Gastrocnemius medialis (tissue), 4 donors: ENCODE results near the gene TGFB3. TPM values are rescaled to one million over a fixed set of nuclear protein-coding genes. Genes with fewer than 3 reads are reported as not detected.
A peak's percentile ranks its signal among the peaks of the same experiment; 100 is the strongest.

Source experiments
- ATAC-seq, 2 donors: fragments of 150-250 bp; one replicate each; pipeline ENCODE4 v1.9.1; 2016
- DNase-seq, 2 donors: peaks; one replicate each; pipeline ENCODE4 v3.0.0-alpha.2; 2019
- H3K27ac ChIP-seq, 4 donors: fragments of 200-600 bp; sonication (generic); 1 replicate in 1 of 4; 2 replicates in 3 of 4; pipeline ENCODE4 v1.5.1; 2016 to 2018; ENCODE audit warnings: mild to moderate bottlenecking in 2 of 4, moderate library complexity in 1 of 4
- H3K27me3 ChIP-seq, 3 donors: fragments of 200-600 bp; sonication (generic) in 2 of 3; 1 replicate in 1 of 3; 2 replicates in 2 of 3; pipeline versions ENCODE4 v1.5.1 to v1.6.0; 2016 to 2019; ENCODE audit warnings: mild to moderate bottlenecking in 1 of 3, moderate library complexity in 1 of 3
- H3K36me3 ChIP-seq, 2 donors: fragments of 200-600 bp; sonication (generic) in 1 of 2; one replicate each; pipeline ENCODE4 v1.5.1; 2017 to 2018
- H3K4me1 ChIP-seq, 2 donors: fragments of 200-600 bp; sonication (generic) in 1 of 2; one replicate each; pipeline ENCODE4 v1.5.1; 2016 to 2017; ENCODE audit warnings: mild to moderate bottlenecking in 2 of 2
- H3K4me3 ChIP-seq, 4 donors: fragments of 200-600 bp; sonication (generic) in 3 of 4; 1 replicate in 1 of 4; 2 replicates in 3 of 4; pipeline ENCODE4 v1.5.1; 2016 to 2019; ENCODE audit warnings: mild to moderate bottlenecking in 2 of 4
- H3K9me3 ChIP-seq, 3 donors: fragments of 200-600 bp; sonication (generic) in 2 of 3; 1 replicate in 1 of 3; 2 replicates in 2 of 3; pipeline ENCODE4 v1.5.1; 2016 to 2019
- CTCF ChIP-seq, 5 experiments: fragments of 450-650 bp in 3 of 5; fragments of 200-600 bp in 2 of 5; sonication (generic) in 2 of 5; IDR thresholded peaks in 4 of 5; conservative IDR thresholded peaks in 1 of 5; 1 replicate in 4 of 5; 2 replicates in 1 of 5; pipeline ENCODE4 v1.5.1; 2016 to 2019; ENCODE audit warnings: antibody characterized with exemption in 5 of 5, mild to moderate bottlenecking in 3 of 5, moderate library complexity in 3 of 5
- POLR2A ChIP-seq, 2 donors: fragments of 450-650 bp; IDR thresholded peaks; one replicate each; pipeline ENCODE4 v1.6.1; 2017; ENCODE audit warnings: antibody characterized with exemption in 2 of 2, mild to moderate bottlenecking in 2 of 2, moderate library complexity in 2 of 2
- in situ Hi-C, 4 donors: fragments of 200-750 bp; cut with MboI; loops; one replicate each; pipeline versions ENCODE4 v1.15.0 to v1.8.0; 2017; ENCODE audit warnings: low sequenced_read_pairs in 4 of 4
- intact Hi-C: fragments of 100-400 bp; cut with DNase I; formaldehyde crosslinking; loops from one replicate; pipeline ENCODE4 v1.15.1; 2023; ENCODE audit warnings: low total_unique reads
- total RNA-seq, 4 donors: library from RNA; depleted of rRNA; stranded (reverse); fragments of >200 nt; gene quantifications; one replicate each; pipeline versions ENCODE4 v1.1.0 to v1.2.3, GENCODE V29; 2016

Gene TGFB3
- total RNA-seq, 4 donors from 2014 or later, result 28.3 to 102 (median 60.8) TPM

GRCh38 chr14:75910048-75910447 lies 71.7 kb downstream of the TGFB3 start:
- ATAC-seq (no peak), DNase-seq (no peak)
- H3K4me1 ChIP-seq, result peaks cover 29 to 44% of the 10 kb centered on the region in 2 donors
- intact Hi-C loops, result no loop called here
- in situ Hi-C loops, result loop anchor here in 1 of 4 donors (5.0 kb wide), 1 partner anchor 72 kb away; the partner anchor contains the start of gene TGFB3
- no peaks in the 10 kb centered on the region for H3K27me3 ChIP-seq
- TF ChIP-seq CTCF (IDR thresholded peaks at IDR 0.05 in 4 of 5, conservative IDR thresholded peaks at IDR 0.05 in 1 of 5) (no peak), POLR2A (IDR thresholded peaks at IDR 0.05) (no peak)
- H3K4me3 ChIP-seq, result no peak overlapping the region
- H3K36me3 ChIP-seq, result no peaks in the 10 kb centered on the region
- H3K27ac ChIP-seq, result peak overlapping the region; percentile 12 to 55 (median 48)
- H3K9me3 ChIP-seq, result no peaks in the 10 kb centered on the region

GRCh38 chr14:75909630-75910029 lies 72.2 kb downstream of the TGFB3 start:
- ATAC-seq (peak; percentile 33 to 51), DNase-seq (peak; percentile 44 to 74)
- TF ChIP-seq POLR2A (IDR thresholded peaks at IDR 0.05), result no peak
- TF ChIP-seq CTCF (IDR thresholded peaks at IDR 0.05 in 4 of 5, conservative IDR thresholded peaks at IDR 0.05 in 1 of 5), result no peak
- intact Hi-C loops, result loop anchor here (2.0 to 5.0 kb wide), 3 partner anchors 33 to 179 kb away; no protein-coding TSS in a partner anchor
- H3K4me1 ChIP-seq, result peaks cover 29 to 44% of the 10 kb centered on the region in 2 donors
- H3K4me3 ChIP-seq, result no peak overlapping the region
- H3K27ac ChIP-seq, result peak overlapping the region; percentile 12 to 55 (median 48)
- H3K27me3 ChIP-seq, result no peaks in the 10 kb centered on the region
- in situ Hi-C loops, result loop anchor here (5.0 to 10.0 kb wide), 4 partner anchors 65 to 205 kb away; partner anchors contain the start of gene TGFB3 (in 3 of the 4)
- no peaks in the 10 kb centered on the region for H3K9me3 ChIP-seq
- no peaks in the 10 kb centered on the region for H3K36me3 ChIP-seq

Other genes starting within 250 kb of the TGFB3 start
- 10 to 100 TPM in 3 of 4 donors, 1 to 10 TPM in 1; 8.7 to 18.1 (median 14.2) TPM for gene IFT43, start 3.8 kb upstream of the TGFB3 start, total RNA-seq
- gene GPATCH2L, start 169.9 kb upstream of the TGFB3 start, total RNA-seq, result 10 to 100 TPM; 24.6 to 63.5 (median 41.9) TPM